NCI-H1694 (cell line): ENCODE data around the gene EMC6.

ENCODE experiments used
- DNase-seq: peaks from one replicate; lab custom pipeline; 2025; lab: John Stamatoyannopoulos, UW

EMC6 gene

DNA sequence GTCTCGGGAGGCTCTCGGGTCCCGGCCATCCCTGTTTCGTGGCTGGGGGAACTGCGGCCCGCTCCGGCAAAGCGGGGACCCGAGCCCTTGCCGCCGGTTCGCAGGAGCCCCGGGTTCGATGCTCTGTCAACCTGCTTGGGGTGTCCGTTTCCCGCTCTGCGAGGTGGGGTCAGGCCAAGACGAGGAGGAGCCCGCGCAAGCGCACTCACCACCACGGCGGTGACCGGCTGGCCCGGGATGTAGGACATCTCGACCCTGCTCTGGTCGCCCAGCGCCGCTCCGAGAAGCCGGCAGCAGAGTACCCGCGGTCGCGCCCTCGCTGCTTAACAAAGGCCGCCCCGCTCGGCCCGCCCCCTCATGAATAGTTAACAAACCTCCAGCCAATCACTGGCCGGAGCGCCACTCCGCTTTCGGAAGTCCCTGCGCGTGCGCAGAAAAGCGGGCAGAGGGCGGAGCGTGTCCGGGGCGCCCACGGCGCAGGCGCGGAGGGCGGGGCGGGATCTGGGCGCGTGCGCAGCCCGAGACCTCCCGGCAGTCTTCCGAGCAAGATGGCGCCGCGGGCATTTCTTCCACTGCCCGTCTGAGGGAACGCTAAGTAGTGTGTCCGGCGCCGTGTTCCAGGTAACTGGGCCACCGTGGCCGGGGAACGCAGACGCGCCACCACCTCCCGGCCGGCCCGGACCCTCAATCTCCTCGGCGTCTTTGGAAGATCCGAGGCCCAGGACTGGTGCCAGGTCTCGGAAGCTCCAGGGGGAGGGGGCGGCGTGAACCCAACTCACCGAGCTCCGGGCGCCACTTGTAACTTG, at the start of gene EMC6, which contains the start of gene TAX1BP3:
TSS of gene EMC6 (plus strand) at position 534 of the 806 bp plus-strand sequence. CDS start 335 bp downstream, outside the sequence.
TSS of gene TAX1BP3 (minus strand) at position 300 of the 806 bp plus-strand sequence. CDS start at position 248, 52 bp downstream.
- peak; percentile 95 for DNase-seq

DNA sequence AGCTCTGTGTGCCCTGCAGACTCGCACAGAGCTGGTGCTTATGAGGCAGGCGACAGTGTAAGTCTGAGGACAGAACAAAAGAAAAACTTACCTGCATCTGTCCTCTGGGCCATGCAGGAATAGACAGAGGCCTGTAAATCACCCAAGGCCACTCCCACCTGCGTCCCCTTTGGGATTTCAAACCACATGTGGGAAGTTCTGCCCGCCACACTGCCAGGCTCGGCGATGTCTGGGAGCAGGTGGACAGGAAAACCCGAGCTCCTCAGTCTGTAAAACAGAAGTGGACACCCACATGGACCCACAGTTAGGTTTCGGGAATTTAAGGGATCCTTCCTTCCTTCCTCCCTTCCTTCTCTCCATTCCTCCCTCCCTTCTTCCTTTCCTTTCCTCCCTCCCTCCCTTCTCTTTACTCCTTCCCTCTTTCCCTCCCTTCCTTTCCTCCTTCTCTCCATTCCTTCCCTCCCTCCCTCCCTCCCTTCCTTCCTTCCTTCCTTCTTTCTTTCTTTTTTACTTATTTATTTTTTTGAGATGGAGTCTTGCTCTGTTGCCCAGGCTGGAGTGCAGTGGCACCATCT, 47.4 kb upstream of the EMC6 start:
- DNase-seq, result no peak

DNA sequence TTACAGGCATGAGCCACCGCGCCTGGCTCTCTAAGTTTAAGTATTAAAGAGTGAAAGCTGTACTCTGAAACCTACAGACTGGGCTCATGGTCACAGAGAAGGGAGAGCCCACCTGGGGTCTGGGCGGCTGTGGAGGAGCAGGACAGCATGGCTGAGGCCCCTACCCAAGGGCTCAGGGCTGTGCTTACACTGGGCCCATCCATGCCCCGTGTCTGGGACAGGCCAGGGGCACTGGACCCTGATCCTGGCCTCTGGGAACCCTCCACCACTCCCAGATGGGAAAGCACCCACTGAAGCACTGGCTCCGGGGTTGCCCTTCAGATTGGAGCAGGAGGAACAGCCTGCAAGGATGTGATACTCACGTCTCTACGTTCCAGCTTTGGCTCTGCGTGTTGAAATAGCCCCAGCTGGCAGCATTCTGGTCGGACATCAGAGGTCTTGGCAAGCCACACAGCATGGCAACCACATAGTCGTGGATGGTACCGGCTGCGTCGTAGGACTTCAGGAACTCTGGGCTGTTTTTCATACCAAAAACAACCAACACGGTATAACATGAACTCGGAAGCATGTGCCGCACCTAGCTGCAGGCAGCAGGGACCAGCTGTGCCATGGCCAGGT, 45.5 kb upstream of the EMC6 start:
- DNase-seq, result no peak

- no peak for DNase-seq
Observed at GRCh38 chr17:3626831-3627768, 41.5 kb upstream of the EMC6 start.

DNA sequence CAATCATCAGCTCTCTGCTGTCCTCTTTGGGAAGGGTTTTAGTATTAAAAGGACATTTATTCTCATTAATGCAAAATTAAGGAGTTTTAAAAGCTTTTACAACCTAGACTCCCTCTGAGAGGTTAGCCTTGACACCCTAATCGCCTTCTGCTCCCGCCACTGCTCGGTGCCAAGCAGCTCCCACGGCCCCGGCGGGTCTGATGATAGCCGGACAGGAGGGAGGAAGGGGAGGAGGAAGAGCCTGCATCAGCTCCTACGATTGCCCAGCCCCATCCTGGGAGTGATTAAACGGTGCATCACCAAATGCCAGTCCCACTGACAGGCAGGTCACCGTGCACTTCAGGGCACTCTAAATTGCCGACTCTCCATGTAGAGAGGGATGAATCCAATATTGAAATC, 40.8 kb upstream of the EMC6 start:
- no peak for DNase-seq

- DNase-seq, result no peak
Observed at GRCh38 chr17:3630781-3631180, 37.8 kb upstream of the EMC6 start.

DNA sequence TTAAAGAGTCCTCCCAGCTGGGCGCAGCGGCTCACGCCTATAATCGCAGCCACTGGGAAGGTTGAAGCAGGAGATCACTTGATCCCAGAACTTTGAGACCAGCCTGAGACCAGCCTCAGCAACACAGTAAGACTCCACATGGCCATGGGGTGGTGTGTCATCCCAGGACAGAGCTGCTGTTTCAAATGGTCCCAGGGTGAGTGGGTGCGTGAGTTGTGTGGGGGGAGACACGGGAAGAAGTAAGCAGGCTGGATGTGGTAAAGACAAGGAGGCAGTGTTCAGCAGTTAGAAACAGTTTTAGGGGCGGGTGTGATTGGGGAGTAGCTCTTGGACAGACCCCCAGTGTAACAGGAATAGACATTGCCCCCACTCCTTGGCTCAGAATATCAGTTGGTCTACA, 36.3 kb upstream of the EMC6 start:
- DNase-seq, result no peak

- no peak for DNase-seq
Observed at GRCh38 chr17:3635474-3636153, 33.0 kb upstream of the EMC6 start.

DNA sequence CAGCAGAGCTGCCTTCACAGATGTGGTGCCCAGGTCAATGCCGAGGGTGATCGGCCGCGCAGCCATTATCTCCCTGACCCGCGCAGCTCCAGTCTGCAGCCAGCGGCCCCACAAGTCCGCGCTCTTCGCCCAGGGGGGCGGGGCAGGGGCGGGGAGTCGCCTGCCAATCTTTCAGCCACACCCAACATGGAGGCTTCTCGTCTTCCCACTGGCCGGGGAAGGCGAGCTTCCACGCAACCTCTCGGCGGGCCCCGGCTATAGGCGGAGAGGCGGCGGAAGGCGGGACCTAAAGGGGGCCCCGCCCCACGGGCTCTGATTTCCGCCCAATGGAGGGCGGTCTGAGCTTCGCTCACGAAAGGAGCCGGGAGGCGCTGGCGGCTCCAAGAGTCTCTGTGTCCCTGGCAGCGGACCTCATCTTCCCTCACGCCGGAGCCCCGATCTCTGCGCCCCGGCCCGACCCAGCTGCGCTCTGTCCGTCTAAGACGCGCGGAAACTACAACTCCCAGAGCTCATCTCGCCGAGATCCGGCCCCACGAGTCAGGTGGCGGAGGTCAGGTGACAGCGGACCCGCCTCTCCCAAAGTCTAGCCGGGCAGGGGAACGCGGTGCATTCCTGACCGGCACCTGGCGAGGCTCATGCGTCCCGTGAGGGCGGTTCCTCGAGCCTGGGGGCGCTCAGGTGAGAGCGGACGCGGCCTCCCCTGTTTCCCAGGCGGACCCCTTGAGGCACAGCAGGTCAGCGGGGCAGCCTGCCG, 32.3 kb upstream of the EMC6 start, which contains the start of the genes CTNS and SHPK:
TSS of gene CTNS (plus strand) at position 607 of the 754 bp plus-strand sequence. CDS start 3,447 bp downstream, outside the sequence.
TSS of gene SHPK (minus strand) at position 97 of the 754 bp plus-strand sequence. CDS start at position 66, 31 bp downstream.
- peak; percentile 87 for DNase-seq

- DNase-seq, result no peak
Observed at GRCh38 chr17:3636908-3637373, 31.7 kb upstream of the EMC6 start.

- DNase-seq, result no peak
Observed at GRCh38 chr17:3639981-3640596, 28.5 kb upstream of the EMC6 start.

DNA sequence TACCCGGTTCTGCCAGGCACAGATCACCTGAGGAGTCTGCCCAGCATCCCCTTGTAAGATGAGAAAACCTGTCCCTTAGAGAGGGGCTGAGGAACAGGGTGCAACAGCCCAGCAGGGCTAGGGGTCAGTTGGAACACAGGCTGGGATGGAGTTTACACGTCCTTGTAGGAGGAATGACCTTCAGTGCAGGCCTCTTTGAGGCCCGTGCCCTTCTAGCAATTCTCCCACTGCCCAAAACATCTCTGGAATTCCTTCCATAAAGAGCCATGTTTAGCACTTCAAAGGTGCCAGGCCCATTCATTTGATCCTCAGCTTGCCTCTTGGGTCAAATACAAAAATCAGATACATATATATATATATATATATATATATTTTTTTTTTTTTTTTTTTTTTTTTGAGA, 27.6 kb upstream of the EMC6 start:
- DNase-seq, result no peak

DNA sequence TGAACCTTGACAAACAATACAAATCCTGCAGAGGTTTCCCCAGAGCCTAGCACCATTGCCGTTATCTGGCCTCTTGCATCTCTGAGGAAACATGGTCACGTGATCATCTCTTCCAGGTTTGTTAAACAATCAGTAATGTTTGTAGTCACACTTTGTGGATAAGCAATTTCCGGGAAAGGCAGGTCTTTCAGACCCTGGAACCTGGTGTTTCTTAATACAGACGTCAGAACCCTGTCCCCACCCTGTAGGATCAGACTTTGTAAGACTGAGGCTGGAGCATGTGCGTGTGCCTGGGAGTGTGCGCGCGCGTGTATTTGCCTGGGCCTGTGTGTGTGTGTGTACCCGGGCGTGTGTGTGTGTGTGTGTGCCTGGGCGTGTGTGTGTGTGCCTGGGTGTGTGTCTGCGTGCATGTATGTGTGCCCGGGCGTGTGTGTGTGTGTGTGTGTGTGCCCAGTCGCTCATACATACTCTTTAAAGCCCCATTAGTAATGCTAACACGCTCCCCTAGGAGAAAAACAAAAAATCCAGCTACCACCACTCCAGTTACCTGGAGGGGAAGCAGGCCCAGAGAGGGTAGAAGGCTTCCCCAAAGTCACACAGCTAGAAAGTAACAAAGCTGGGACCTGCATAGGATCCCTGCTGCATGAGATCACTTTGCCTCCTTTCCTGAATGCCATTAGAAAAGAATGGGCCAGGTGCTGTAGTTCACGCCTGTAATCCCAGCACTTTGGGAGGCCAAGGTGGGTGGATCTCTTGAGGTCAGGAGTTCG, 26.7 kb upstream of the EMC6 start:
- DNase-seq, result no peak

GRCh38 chr17:3643889-3644349, 24.7 kb upstream of the EMC6 start:
- no peak for DNase-seq

GRCh38 chr17:3645310-3645709, 23.3 kb upstream of the EMC6 start:
- no peak for DNase-seq

GRCh38 chr17:3647251-3647650, 21.4 kb upstream of the EMC6 start:
- no peak for DNase-seq

GRCh38 chr17:3647769-3648555, 20.6 kb upstream of the EMC6 start:
- DNase-seq, result peak; percentile 61

- DNase-seq, result no peak
Observed at GRCh38 chr17:3655766-3656165, 12.8 kb upstream of the EMC6 start.
